Retinal pigment epithelial cell (primary cell): Measurements from ENCODE around the gene KRTAP10-4.

Experiments used
- DNase-seq: peaks from one replicate; pipeline ENCODE4 v3.0.0-alpha.2; 2010; ENCODE audit warnings: low read depth
- H3K4me3 ChIP-seq: 2 replicates; pipeline ENCODE4 v1.5.1; 2011; ENCODE audit warnings: mild to moderate bottlenecking, low read length, control low read depth, moderate library complexity
- TF ChIP-seq, protein P1 (sequence below): conservative IDR thresholded peaks from 2 replicates; pipeline ENCODE4 v1.5.1; 2011; ENCODE audit warnings: low read depth, low read length, control low read depth, inconsistent platforms

KRTAP10-4 gene

DNA sequence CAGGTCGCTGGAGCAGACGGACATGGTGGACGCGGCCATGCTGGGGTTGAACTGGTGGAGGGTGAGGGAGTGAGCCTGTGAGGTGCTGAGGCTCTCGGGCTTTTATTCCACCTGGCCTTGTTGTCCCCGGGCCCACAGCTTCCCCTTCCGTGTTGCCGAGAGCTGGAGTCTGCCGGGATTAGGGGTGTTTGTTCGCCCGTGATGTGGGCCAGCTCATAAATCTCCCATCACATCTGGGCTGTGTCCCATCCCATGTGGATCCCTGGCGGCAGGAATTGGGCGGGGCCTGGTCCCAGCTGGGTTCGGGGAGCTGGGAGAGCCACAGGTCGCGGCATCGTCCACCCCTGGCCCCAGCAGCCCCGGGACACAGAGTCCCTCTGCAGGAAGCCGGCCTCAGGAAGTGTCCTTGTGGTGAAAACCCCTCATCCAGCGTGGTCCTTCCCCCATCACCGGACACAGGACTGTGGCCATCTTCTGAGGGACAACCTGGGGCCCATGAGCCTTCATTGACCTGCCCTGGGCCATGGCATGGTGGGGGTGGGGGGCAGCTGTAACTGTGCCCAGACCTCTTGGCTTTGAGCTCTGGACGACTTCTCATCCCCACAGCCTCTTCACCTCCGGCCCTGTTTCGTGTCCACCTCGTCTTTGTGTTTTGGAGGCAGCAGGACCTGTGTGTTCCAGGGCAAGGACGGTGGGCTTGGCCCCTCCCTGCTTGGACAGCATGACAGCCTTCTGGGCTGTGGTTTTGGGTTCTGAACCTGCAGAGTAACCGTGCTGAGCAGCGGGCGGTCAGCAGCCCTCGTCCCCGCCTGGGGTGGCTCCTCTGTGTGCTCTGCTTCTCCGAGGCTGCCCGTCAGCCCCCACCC, 19.1 kb downstream of the KRTAP10-4 start, which contains the start of gene KRTAP10-6:
Gene KRTAP10-6, minus strand, starts transcription at position 60 of the 866 bp plus-strand sequence. Its CDS starts 21 bp downstream, at position 39.
- no peak within 1 kb of the TSS for H3K4me3 ChIP-seq
- TF ChIP-seq, protein P1, sequence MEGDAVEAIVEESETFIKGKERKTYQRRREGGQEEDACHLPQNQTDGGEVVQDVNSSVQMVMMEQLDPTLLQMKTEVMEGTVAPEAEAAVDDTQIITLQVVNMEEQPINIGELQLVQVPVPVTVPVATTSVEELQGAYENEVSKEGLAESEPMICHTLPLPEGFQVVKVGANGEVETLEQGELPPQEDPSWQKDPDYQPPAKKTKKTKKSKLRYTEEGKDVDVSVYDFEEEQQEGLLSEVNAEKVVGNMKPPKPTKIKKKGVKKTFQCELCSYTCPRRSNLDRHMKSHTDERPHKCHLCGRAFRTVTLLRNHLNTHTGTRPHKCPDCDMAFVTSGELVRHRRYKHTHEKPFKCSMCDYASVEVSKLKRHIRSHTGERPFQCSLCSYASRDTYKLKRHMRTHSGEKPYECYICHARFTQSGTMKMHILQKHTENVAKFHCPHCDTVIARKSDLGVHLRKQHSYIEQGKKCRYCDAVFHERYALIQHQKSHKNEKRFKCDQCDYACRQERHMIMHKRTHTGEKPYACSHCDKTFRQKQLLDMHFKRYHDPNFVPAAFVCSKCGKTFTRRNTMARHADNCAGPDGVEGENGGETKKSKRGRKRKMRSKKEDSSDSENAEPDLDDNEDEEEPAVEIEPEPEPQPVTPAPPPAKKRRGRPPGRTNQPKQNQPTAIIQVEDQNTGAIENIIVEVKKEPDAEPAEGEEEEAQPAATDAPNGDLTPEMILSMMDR = no peak
- no peak for DNase-seq

DNA sequence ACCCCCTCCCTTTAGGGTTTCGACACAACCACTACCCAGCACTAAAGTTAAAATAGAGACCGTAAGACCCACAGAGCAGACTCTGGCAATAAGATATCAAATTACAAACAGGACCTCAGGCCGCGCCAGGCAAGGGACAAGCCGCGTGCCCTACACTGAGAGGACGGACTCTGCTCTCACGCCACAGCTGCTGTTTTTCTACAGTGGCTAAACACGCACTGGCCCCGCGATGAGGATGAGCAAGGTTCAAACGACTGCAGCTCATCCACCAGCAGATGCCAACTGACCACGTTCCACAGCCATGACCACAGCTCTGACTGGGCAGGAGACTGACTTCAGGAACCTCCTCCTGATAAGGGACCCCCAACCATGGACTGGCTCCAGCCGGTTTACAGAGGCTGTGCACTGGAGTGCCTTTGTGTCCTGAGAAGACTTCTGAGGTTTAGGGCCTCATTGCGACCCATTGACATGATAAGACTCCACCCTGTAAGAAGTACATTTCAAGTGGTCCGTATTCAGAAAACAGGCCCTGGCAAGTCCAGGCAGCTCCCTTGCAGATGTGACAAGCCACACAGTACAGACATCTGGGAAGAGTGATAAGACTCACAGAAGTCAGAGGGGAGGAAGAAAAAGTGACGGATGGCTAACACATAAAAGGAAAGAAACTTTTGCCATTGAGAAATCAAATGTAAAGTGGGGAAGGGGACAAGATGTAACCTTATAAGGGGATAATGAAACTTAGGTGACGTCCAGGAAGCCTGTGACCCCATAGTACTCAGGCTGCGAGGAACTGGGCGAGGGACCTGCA, 20.3 kb downstream of the KRTAP10-4 start:
- no peak overlapping the region for H3K4me3 ChIP-seq
- DNase-seq = no peak
- TF ChIP-seq, protein P1 = no peak

DNA sequence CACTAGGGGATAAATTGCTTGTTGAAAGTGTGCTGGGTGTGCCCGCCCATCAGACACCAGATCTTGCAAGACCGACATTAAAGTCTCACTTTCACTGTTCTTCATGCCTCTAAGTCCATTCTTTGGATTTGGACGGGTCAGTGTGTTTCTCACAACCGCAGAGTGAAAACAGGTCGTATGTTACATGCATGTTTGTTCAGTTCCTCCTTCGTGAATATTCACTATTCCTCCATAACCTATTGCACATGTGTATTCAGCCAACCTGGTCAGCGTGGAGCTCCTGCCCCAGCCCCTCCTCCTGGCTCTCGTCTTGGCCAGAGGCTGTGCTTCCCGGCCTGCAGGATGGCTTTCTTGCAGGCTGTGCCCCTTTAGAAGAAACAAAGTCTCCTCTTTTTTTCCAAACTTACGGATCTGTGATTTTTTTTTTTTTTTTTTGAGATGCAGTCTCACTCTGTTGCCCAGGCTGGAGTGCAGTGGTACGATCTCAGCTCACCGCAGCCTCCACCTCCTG, 20.9 kb downstream of the KRTAP10-4 start:
- H3K4me3 ChIP-seq = no peak overlapping the region
- no peak for DNase-seq
- TF ChIP-seq, protein P1 = no peak

DNA sequence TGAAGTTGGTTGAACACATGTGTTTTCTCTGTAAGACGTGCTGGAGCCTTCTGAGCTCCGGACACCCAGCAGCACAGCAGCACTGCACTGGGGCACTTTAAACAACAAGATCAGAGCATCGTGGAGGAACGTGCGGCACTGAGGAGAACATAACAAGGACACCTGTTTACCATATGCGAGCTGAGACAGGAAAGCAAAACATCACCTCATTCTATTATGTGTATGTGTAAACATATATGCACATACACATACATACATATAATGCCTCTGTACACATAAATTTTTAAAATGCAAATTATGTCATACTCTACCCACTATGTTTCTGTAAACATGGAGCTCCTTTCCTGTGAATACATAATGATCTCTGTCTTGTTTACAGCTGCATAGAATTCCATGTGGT, 22.0 kb downstream of the KRTAP10-4 start:
- TF ChIP-seq, protein P1 = no peak
- DNase-seq = no peak
- H3K4me3 ChIP-seq = no peak overlapping the region

DNA sequence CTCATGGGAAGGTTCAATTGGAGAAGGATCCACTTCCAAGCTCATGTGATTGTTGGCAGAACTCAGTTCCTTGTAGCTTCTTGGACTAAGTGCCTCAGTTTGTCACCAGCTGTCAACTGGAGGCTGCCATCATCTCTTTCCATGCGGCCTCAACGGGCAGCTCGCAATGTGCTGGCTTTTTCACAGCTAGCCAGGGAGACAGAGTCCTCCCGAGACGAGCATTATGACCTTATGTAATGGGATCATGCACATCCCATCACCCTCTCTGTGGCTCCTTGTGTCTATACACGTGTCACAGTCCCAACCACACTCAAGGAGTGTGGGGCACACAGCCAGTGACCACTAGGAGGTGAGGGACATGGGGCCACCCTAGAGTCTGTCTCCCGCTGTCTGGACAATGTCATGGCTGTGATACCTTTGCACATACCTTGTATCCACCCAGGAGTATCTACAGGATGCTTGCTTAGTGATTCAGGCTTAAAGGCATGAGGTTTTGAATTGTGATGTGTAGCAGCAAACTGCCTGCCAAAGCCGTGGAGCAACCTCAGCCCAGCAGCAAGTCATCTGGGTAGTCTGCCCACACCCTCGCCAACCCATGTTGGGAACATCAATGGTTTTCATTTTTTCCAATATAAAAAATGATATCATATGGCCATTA, 22.7 kb downstream of the KRTAP10-4 start:
- TF ChIP-seq, protein P1 = no peak
- H3K4me3 ChIP-seq = no peak overlapping the region
- DNase-seq = no peak

DNA sequence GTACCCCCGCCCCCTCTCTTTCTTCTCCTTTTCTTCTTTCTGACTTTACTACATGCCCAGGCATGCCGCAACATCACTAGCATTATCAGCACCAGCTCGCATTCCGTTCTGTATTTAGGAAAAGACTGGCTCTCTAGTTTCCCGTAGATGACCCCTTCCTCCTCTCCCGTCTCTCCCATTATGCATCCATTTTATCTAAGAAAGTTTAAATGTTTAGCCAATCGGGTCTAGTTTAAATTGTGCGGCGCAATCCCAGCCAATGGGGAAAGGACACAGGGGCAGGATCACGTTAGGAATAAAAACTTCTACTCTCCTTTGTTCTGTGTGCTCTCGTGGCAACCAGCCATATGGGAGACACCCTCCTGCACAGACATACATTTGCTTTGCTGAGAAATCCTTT, 24.5 kb downstream of the KRTAP10-4 start:
- TF ChIP-seq, protein P1 = no peak
- no peak for DNase-seq
- H3K4me3 ChIP-seq = no peak overlapping the region
